Lung (tissue), 12 donors: ENCODE measurements around the gene BBLN. TPM values are rescaled to one million over a fixed set of nuclear protein-coding genes. Genes with fewer than 3 reads are reported as not detected.

Source experiments
- ATAC-seq: fragments of 200-7000 bp; cut with Tn5 transposase; one replicate; pipeline ENCODE4 v1.9.1; 2020; ENCODE audit warnings: moderate number of reproducible peaks; ENCODE audit not compliant: insufficient read depth, low FRiP score
- DNase-seq, 3 donors: peaks; one replicate each; pipeline ENCODE4 v3.0.0-alpha.2; 2013 to 2017
- H3K27ac ChIP-seq, 2 donors: one replicate each; pipeline ENCODE4 v1.5.1; 2013; ENCODE audit warnings: mild to moderate bottlenecking in 2 of 2, moderate library complexity in 2 of 2, control low read depth in 1 of 2, inconsistent platforms in 1 of 2, low read depth in 1 of 2, low read length in 1 of 2
- H3K27me3 ChIP-seq, 3 donors: one replicate each; pipeline ENCODE4 v1.5.1; 2013; ENCODE audit warnings: low read length in 2 of 3; ENCODE audit not compliant: control insufficient read depth in 3 of 3, insufficient read depth in 3 of 3
- H3K36me3 ChIP-seq, 4 donors: one replicate each; pipeline ENCODE4 v1.5.1; 2013; ENCODE audit warnings: low read length in 4 of 4, mild to moderate bottlenecking in 1 of 4, moderate library complexity in 1 of 4; ENCODE audit not compliant: control insufficient read depth in 4 of 4, insufficient read depth in 4 of 4
- H3K4me1 ChIP-seq, 5 donors: one replicate each; pipeline ENCODE4 v1.5.1; 2013; ENCODE audit warnings: low read length in 5 of 5, mild to moderate bottlenecking in 2 of 5, moderate library complexity in 1 of 5; ENCODE audit not compliant: control insufficient read depth in 5 of 5, insufficient read depth in 5 of 5
- H3K4me3 ChIP-seq: one replicate; pipeline ENCODE4 v1.5.1; 2013; ENCODE audit warnings: mild to moderate bottlenecking, control low read depth, moderate library complexity
- H3K9ac ChIP-seq, 2 donors: one replicate each; pipeline ENCODE4 v1.5.1; 2013; ENCODE audit warnings: low read length in 2 of 2, control low read depth in 1 of 2; ENCODE audit not compliant: insufficient read depth in 1 of 2
- H3K9me3 ChIP-seq, 4 donors: one replicate each; pipeline ENCODE4 v1.5.1; 2013; ENCODE audit warnings: low read length in 3 of 4, mild to moderate bottlenecking in 1 of 4, moderate library complexity in 1 of 4; ENCODE audit not compliant: control insufficient read depth in 4 of 4, insufficient read depth in 3 of 4
- WGBS, 2 donors: extraction: QIAGEN DNeasy Blood & Tissue Kit; methylation state at CpG; one replicate each; pipeline ENCODE4 v1.1.7; 2013; 5-methylcytosine and 5-hydroxymethylcytosine counted together
- polyA plus RNA-seq, 2 donors: library from polyadenylated mRNA; stranded (reverse); fragments of 200-250 nt; gene quantifications; one replicate each; pipeline ENCODE4 v1.2.1, GENCODE V29; 2013
- total RNA-seq, 2 donors: library from RNA; depleted of rRNA in 1 of 2; stranded (reverse); fragments of >200 nt in 1 of 2; gene quantifications; one replicate each; pipeline ENCODE4 v1.2.1, GENCODE V29; 2014 to 2021
- TF ChIP-seq, protein P1 (sequence below): IDR thresholded peaks from 2 replicates; pipeline ENCODE4 v1.5.1; 2012; ENCODE audit warnings: mild to moderate bottlenecking; ENCODE audit errors: control extremely low read depth, extremely low read depth
- donor health status: control.
- donor health status: control.
- donor health status: Bipolar disorder and iron deficiency.
- donor health status: healthy.
- donor health status: DM: yes; HTN: yes; CAD: no.

The BBLN gene
- total and polyA plus RNA-seq, 4 donors: 19.2 to 138 (median 61.6) TPM

- Histone ChIP-seq H3K27ac (no peak overlapping the region), H3K36me3 (no peaks in the 10 kb centered on the region), H3K27me3 (no peaks in the 10 kb centered on the region), H3K4me3 (no peak overlapping the region), H3K9ac (no peak overlapping the region), H3K4me1 (peaks cover 0 to 6% (median 0%) of the 10 kb centered on the region in 5 donors), H3K9me3 (no peaks in the 10 kb centered on the region)
- ATAC-seq: no peak
- 90% methylated on average over 13 of the region's 13 CpGs for WGBS, 2 donors
- no peak for DNase-seq
- TF ChIP-seq, protein P1, sequence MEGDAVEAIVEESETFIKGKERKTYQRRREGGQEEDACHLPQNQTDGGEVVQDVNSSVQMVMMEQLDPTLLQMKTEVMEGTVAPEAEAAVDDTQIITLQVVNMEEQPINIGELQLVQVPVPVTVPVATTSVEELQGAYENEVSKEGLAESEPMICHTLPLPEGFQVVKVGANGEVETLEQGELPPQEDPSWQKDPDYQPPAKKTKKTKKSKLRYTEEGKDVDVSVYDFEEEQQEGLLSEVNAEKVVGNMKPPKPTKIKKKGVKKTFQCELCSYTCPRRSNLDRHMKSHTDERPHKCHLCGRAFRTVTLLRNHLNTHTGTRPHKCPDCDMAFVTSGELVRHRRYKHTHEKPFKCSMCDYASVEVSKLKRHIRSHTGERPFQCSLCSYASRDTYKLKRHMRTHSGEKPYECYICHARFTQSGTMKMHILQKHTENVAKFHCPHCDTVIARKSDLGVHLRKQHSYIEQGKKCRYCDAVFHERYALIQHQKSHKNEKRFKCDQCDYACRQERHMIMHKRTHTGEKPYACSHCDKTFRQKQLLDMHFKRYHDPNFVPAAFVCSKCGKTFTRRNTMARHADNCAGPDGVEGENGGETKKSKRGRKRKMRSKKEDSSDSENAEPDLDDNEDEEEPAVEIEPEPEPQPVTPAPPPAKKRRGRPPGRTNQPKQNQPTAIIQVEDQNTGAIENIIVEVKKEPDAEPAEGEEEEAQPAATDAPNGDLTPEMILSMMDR: no peak
Observed at GRCh38 chr9:128153947-128154695, 5.9 kb upstream of the BBLN start.

- ATAC-seq (no peak), DNase-seq (no peak)
- 84 to 85% methylated on average over 7 of the region's 7 CpGs for WGBS, 2 donors
- Histone ChIP-seq H3K27ac (no peak overlapping the region), H3K4me1 (peaks cover 0 to 12% (median 3%) of the 10 kb centered on the region in 5 donors), H3K36me3 (no peaks in the 10 kb centered on the region), H3K27me3 (no peaks in the 10 kb centered on the region), H3K9me3 (no peaks in the 10 kb centered on the region), H3K9ac (no peak overlapping the region), H3K4me3 (no peak overlapping the region)
- TF ChIP-seq, protein P1: no peak
Observed at GRCh38 chr9:128155736-128156500, 4.1 kb upstream of the BBLN start.

- TF ChIP-seq, protein P1: no peak
- 17 to 21% methylated on average over 11 of the region's 11 CpGs for WGBS, 2 donors
- H3K4me1 ChIP-seq: peaks cover 0 to 16% (median 3%) of the 10 kb centered on the region in 5 donors
- DNase-seq: no peak
- H3K27ac ChIP-seq: peak overlapping the region in 1 of 2 donors; percentile 82
- H3K27me3 ChIP-seq: no peaks in the 10 kb centered on the region
- H3K9ac ChIP-seq: no peak overlapping the region
- peaks cover 0 to 22% (median 9%) of the 10 kb centered on the region in 4 donors for H3K36me3 ChIP-seq
- no peaks in the 10 kb centered on the region for H3K9me3 ChIP-seq
- peak; percentile 1 for ATAC-seq
- H3K4me3 ChIP-seq: no peak overlapping the region
Observed at GRCh38 chr9:128159522-128159783, 612 bp upstream of the BBLN start.
